Gastrocnemius medialis (tissue), 4 donors: Measurements from ENCODE around the gene MARF1.

Experiments
- CTCF ChIP-seq, 5 experiments: fragments of 450-650 bp in 3 of 5; fragments of 200-600 bp in 2 of 5; sonication (generic) in 2 of 5; IDR thresholded peaks in 4 of 5; conservative IDR thresholded peaks in 1 of 5; 1 replicate in 4 of 5; 2 replicates in 1 of 5; pipeline ENCODE4 v1.5.1; 2016 to 2019; ENCODE audit warnings: antibody characterized with exemption in 5 of 5, mild to moderate bottlenecking in 3 of 5, moderate library complexity in 3 of 5
- POLR2A ChIP-seq, 2 donors: fragments of 450-650 bp; IDR thresholded peaks; one replicate each; pipeline ENCODE4 v1.6.1; 2017; ENCODE audit warnings: antibody characterized with exemption in 2 of 2, mild to moderate bottlenecking in 2 of 2, moderate library complexity in 2 of 2

GRCh38 chr16:15621456-15621855 lies 21.5 kb downstream of the MARF1 start:
- TF ChIP-seq POLR2A (IDR thresholded peaks at IDR 0.05) (no peak), CTCF (IDR thresholded peaks at IDR 0.05 in 4 of 5, conservative IDR thresholded peaks at IDR 0.05 in 1 of 5) (no peak)
